CD4-positive, alpha-beta T cell treated with Interleukin-6 for 4 hours (primary cell): Measurements from ENCODE around the gene NDRG3.
"Not testable (repeated sequence)": the region's sequence is repeated elsewhere in the genome, so short reads cannot be mapped to it uniquely, and the experiment has no call there.

Source experiments
- DNase-seq: peaks from one replicate; pipeline ENCODE4 v3.0.0-alpha.2; 2020; ENCODE audit warnings: mixed read lengths

Gene NDRG3

DNA sequence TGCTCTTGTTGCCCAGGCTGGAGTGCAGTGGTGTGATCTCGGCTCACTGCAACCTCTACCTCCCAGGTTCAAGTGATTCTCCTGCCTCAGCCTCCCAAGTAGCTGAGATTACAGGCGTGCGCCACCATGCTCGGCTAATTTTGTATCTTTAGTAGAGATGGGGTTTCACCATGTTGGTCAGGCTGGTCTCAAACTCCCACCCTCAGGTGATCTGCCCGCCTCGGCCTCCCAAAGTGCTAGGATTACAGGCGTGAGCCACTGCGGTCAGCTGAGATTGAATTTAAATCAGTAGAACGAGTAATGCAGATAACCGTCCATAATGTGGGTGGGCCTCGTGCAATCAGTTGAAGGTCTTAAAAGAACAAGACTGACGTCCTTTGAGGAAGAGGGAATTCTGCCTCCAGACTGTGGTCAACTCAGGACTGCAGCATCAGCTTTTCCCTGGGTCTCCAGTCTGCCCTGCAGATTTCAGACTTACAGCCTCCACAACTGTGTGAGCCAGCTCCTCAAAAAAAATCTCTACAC is 107.0 kb downstream of the NDRG3 start:
- not testable (repeated sequence) for DNase-seq

DNA sequence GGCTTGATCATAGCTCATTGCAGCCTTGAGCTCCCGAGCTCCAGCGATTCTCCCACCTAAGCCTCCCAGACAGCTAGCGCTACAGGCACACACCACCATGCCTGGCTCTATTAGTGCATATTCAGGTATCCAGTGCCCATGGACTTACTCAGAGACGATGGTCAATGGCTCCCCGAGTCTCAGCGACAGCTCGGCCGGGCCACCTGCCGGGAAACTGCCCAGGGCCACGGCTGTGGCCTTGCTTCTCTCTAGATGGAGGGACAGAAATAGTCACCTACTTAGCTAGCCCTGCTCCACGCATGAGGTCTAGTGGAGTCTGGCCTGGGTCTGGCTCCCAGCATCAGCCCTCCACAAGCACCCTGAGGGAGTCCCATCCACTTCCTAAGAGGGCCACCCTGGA is 111.5 kb downstream of the NDRG3 start:
- no peak for DNase-seq

DNA sequence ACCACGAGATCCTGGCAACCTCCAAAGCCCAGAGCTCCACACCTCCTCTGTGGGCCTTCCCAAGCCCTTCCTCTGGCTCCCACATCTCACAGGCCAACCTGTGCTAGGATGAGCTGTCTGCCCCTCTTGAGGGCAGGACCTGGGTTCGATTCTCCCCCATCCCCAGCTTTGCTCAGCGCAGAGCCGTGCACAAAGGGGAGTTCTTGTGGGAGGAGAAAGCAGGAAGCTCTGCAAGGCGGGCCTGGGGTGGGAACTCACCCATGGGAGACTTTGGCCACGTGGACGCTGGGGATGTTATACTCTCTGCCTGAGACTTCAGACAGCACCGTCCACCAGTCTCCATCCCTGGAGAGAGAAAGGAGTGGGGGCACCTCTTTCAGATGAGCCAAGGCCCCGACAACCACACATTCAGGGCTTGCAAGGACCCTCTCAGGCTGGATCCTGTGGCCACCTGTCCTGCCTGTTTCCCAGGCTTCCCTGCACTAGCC is 112.6 kb downstream of the NDRG3 start:
- no peak for DNase-seq

DNA sequence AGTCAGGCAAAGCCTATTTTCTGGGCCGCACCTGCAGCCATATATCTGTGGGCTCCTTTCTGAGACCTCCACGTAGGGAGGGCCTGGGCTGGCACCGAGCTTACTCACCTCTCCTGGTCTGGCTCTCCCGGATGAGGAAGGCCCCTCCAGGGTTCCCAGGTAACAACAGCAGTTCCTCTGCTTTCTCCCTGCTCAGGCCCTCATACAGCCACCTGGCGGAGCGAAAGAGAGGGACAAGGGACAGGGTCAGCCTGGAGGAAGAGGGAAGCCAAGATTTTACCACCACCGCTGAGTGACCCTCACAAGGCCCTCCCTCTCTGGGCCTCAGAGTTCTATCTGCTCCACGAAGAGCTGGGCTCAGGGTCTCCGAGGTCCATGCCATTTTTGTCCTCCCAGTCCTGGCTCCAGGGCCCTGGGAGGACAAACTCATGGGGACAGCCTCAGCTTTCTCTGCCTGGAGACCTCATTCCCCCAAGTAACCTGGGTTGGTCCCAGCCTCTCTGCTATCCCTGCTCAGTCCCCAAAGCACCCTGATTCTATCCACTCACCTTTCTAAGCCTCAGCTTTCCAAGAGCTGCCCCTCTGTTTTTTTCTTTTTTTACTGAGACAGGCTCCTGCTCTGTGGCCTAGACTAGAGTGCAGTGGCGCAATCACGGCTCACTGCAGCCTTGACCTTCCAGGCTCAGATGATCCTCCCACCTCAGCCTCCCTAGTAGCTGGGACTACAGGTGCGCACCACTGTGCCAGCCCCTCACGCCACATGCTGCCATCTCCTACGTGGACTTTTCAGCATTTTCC is 113.2 kb downstream of the NDRG3 start:
- DNase-seq = no peak

DNA sequence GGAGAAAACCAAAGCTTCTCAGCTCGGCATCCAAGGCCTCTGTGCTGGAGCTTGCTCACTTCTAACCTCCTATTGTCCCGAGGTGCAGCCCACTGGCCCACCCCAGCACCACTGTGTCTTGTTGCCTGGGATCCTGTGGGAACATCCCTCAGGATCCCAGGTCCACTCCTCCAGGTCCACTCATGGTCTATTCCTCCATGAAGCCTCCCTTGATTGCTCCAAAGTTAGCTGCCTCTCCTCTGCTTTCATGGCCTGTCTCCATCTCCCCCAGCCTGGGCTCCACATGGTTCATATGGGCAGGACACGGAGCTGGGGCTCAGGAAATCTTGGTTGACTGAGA is 113.8 kb downstream of the NDRG3 start:
- no peak for DNase-seq

DNA sequence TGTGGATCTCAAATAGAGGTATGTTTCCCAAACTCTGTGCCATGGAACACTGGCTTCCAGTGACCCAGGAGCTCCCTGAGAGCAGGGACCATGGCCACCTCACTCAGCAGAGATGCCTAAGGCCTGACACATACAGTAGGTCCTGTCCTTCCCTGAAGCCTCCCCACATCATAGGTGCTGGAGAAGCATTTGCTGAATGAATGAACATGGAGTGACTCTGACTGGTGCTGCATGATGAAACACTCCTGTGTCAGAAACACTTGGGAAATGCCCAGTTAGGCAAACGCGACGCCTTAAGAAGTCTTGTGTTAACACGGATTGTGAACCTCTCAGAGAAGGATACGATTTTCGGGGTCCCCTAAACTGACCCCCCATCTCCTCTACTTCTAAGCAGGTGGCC is 114.2 kb downstream of the NDRG3 start:
- no peak for DNase-seq

DNA sequence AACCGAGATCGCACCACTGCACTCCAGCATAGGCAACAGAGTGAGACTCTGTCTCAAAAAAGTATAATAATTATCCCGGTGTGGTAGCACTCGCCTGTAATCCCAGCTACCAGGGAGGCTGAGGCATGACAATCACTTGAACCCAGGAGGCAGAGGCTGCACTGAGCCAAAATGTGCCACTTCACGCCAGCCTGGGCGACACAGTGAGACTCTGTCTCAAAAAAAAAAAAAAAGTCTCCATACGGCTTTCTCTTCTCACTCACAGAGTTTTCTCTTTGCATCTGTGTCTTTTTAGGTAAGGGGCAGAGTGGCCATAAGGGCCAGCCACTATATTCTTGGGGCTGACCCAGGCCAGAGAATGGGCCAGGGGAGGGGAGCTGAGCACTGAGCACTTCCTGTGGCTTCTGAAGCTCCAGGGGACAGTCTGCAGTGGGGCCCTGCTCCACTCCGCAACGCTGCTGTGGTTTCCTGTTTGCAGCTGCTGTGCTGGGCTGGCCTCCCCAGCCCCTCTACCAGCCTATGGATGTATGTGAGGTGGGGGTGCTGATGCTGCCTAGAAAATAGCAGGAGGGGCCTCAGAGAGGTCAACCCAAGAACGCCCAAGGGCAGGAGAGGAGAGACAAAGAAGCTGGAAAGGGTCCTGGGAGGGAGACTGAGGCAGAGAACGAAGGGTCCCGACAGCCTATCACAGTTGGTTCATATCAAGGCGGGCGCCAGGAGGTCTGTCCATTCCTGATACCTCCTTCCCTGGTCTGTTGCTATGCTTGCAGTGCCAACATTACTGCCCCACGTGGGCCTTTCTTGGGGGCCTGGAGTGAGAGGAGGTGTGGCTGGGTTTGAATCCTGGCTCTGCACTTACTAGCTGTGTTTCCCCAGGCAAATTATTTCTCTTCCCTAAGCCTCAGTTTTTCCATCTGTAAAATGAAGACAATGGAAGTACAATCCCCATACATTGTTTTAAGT is 115.9 kb downstream of the NDRG3 start:
- DNase-seq = peak; percentile 68

DNA sequence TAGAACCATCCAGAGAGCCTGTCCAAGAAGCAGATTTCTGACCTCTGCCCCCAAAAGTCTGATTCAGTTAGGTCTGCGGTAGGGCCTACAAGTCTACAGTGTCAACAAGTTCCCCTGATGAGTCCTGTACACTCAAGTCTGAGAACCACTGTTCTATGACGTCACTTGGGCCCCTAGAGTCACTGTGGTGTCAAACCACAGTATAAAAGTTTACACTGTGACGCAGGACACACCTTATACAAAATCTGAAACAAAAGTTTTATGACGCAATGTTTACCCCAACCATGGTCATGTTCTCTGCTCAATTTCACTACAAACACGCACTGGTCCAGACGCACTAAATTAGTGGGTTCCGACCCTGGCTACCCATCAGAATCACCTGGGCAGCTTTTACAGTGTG is 117.8 kb downstream of the NDRG3 start:
- DNase-seq = no peak

DNA sequence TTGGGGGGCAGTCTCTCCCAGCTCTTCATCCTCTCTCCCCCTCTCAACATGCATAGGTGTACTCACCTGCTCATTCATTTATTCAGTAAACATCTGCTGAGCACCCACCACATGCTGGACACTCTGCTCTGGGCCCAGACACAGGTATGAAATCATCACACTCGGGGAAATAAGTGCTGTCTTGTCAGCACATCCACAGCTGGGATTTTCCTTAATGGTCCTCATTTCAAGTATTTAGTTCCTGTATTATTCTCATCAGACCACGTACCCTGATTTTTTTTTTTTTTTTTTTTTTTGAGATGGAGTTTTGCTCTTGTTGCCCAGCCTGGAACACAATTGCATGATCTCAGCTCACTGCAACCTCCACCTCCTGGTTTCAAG is 121.0 kb downstream of the NDRG3 start:
- no peak for DNase-seq

DNA sequence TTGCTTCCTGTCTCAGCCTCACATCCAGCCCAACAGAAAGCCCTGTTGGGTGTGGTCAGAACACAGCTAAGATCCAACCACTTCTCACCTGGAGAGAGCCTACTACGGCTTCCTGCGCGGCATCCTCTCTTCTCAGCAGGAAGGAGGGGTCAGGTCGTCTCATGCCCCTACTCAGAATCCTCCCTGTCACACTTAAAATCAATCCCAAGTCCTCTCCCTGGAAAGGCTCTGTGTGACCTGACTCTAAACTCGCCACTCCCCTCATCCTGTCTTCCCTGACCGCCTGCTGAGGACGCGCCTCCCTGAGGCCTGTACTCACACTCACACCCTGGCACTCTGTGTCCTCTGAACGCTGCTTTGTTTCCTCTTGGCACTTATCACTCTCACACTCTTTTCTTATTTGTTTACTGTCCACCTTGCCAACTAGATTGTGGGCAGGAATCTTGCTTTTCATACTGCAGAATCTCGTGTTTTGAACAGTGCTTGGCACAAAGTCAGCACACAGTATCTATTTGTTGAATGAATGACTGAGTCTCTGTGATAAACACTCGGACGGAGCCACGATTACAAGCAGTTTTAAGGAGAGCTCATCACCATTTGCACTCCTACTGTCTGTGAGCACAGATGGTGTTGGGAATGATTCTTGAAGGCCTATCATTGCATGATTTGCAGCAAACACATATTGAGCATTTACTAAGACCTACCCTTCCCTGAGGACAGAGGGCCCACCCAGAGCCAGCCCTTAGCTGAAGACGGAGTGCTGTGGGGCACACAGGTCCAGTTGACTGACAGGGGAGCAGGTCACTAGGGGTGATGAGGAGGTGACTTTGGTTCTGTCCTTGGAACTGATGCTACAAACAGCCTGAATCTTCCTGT is 121.6 kb downstream of the NDRG3 start:
- DNase-seq = no peak

DNA sequence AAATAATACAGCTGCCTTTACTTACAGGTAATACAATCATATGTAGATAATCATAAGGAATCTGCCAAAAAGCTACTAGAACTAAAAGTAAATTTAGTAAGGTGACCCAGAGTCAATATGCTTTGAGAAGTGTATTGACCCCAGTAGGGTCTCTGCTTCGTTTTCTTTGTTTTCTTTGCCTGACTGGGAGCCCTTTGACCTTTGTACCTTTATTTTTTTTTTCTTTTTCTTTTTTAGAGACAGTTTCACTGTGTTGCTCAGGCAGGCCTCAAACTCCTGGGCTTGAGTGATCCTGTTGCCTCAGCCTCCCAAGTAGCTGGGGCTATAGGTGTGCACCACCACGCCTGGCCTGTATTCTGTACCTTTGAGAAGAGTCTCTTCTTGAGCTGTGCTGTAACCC is 122.4 kb downstream of the NDRG3 start:
- no peak for DNase-seq

DNA sequence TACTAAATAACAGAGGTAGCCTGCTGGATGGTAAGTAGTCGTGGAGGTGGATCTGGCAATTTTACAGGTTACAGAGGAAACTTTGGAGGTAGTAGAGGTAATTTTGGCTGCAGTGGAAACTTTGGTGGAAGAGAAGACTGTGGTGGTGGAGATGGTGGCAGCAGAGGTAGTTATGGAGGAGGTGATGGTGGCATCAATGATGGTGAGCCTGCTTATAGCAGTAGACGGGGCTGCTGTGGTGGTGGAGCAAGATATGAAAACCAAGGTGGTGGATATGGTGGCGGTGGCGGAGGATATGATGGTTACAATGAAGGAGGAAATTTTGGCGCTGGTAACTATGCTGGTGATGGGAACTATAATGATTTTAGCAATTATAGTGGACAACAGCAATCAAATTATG is 125.0 kb downstream of the NDRG3 start:
- no peak for DNase-seq

DNA sequence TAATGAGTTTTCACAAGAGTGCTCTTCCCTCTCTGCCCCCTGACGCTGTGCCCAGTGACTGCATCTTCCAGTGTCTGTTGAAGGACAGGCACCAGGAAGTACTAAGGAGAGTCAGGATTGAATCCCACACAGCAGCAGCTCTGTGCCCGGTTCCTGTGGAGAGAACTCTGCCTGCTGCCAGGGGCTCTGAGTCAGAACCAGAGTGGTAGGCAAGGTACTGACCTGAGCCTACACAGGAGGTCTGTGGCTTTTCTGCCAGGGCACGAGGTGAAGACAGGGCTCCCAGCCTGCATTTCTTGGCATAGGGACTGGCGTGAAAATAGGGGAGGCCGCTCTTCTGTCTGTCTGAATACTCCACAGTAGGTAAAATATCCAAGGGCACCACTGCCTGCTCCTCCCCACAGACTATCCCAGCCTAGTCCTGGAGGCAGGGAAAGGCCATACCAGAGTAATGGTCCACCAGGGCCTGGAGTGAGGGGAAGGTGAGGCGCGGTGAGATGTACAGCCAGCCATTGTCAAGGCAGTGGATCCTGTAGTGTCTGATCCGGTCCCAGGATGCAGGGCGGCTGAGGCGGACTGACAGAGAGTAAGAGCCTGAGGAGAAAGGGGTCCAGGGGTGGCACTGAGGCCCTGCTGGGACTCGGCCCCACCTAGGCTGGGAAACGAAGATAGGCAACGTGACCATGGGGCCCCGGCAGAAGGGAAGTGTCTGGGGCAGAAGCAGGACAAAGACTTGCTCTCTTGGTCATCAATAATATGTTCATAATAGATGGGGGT is 130.9 kb downstream of the NDRG3 start:
- DNase-seq = no peak

DNA sequence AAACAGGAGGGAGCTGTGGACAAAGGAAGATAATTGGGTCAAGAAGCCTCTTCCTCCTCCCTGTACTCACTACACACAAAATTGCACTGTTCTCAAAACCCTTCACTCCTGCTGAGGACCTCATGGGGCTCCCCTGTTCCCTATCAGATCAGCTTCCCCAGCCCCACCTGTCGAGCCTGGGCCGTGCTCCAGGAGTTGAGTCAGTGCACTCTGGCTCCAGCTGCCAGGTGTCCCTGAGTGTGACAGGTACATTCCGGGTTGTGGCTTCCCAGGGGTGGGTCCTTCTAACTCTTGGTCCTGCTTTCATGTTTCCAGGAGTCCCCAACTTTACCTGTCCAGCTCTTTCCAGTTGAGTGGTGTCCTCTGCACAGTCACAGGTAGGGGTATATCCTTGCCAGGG is 131.9 kb downstream of the NDRG3 start:
- no peak for DNase-seq

DNA sequence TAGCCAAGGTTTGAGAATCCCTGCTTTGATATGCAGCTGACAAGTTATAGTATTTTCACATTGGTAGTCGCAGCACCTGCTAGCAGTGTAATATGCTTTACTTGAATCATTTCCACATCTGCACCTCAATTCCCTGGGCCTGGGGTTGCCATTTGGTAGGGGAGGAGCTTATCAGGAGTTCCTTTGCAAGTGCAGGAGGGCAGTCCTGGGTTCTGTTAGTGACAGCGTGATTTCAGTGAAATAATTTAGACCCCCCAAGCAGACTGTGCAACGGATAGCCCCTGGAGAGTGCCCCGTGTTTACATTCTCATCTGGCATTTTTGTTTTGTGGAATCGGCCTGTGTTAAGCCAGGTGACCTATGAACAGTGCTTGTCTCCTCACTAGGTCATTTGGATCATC is 134.3 kb downstream of the NDRG3 start:
- DNase-seq = no peak

DNA sequence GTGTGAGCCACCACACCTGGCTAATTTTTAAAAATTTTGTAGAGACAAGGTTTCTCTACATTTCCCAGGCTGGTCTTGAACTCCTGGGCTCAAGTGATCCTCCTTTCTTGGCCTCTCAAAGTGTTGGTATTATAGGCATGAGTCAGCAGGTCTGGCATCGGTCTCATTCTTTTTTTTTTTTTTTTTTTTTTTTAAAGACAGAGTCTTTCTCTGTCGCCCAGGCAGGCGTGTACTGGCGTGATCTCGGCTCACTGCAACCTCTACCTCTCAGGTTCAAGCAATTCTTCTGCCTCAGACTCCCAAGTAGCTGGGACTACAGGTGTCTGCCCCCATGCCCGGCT is 137.5 kb downstream of the NDRG3 start:
- DNase-seq = not testable (repeated sequence)

DNA sequence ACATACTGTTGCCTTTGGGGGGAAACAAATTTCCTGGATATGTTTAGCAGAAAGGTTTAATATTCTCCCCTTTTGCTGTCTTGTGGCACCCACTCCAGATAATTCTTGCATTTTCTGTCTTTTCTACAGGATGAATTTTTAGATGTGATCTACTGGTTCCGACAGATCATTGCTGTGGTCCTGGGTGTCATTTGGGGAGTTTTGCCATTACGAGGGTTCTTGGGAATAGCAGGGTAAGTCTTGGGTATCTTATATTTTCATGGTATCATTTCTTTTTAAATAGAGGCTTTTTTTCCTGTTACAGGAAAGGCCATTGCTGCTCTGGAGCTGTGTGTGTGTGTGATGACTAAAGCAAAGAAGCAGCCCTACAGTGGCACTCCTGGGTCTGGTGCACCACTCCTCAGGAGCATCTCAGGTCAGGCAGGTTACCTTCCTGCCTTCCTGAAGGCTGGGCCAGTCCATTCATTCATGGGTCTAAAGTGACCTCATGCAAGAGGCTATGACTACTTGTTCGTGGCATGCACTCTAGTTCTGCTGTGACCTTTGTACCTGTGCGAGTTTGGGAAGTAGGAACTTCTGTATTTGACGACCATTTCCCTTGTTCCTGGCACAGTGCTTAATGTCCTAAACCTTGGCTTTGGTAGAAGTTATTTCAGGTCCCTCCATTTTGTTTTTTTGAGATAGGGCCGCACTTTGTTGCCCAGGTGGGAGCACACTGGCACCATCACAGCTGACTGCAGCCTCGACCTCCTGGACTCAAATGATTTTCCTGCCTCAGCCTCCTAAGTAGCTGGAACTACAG is 138.1 kb downstream of the NDRG3 start:
- DNase-seq = no peak

DNA sequence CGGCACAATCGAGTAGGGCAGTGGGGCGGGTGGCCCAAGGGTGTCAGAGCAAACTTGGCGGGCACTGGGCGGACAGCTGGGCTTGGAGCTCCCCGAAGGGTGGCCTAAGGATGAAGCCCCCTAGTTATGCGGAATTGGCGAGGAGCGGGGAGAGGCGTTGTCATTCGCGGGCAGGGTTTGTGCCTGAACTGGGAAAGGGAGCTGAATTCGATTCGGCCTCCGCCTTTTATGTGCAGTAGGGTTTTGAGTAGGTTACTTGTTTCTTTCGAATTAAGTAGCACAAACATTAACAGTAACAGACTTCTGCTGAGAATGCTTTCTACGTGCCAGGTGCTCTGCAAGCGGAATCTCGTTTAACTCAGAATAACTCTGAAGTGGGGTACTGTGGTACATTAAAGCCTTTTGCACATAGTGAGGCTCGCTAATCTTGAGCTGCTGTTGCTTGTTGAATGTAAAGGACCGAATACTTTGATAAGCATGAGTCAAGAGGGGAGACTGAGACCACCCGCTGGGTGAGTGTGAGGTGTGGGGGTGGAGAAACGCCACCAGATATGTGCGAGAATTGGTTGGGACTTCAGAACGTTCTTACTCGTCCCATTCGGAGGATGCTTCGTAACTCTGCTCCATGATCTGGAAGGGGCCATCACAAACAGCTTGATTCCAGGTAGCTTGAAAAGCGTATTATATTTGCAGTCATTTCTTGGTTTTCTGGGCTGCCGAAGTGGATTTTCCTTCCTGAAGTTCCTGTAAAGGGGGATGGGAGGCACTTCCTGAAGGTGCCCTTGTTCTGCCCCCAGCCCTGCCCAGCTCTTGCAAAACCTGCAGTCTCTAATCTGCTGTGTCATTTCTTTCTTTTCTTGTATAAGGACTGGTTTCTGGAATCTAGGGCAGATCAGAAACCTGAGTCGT is 139.5 kb downstream of the NDRG3 start:
- no peak for DNase-seq

DNA sequence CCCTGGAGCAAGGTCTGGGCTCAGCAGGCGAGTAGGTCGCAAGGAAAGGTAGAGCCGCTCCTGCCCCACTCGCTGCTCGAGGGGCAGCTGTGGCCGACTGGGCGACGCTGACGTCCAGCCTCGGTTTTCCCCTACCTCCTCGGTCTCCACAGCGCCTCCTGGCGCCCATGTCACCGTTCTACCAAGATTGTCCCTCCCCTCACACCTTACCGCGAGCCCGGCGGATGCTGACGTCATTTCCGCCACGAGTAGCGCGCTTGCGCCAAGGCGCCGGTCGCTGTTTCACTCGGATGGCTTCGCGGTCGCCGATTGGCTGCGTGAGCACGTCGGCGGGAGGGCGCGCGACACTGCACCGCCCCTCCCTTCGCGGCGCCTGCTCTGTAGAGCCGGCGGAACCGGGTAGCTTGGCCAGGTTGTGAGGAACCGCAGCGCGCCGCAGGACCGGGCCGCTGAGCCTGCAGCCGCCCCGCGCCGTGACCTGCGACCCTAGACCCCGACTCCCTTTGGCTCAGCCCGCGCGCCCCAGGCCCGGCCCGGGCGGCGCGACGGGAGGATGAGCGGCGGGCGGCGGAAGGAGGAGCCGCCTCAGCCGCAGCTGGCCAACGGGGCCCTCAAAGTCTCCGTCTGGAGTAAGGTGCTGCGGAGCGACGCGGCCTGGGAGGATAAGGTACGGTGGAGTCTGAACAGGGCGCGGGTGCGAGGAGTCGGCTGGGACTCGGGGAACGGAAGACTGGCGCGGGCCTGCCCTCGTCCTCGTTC is 140.3 kb downstream of the NDRG3 start, which contains the start of gene RAB5IF:
TSS of gene RAB5IF (plus strand) at position 381 of the 759 bp plus-strand sequence. CDS start at position 554, 173 bp downstream.
- DNase-seq = peak; percentile 99
